HG03442 (cell line): Measurements from ENCODE around the gene PTP4A2.
A peak's percentile ranks its signal among the peaks of the same experiment; 100 is the strongest.
"Not testable (repeated sequence)": the region's sequence is repeated elsewhere in the genome, so short reads cannot be mapped to it uniquely, and the experiment has no call there.

Experiments
- ATAC-seq: cut with Tn5 transposase; IDR thresholded peaks from one replicate; pipeline ENCODE4 v1.9.1; 2021; ENCODE audit warnings: mild to moderate bottlenecking, moderate library complexity; ENCODE audit not compliant: unreplicated experiment

The PTP4A2 gene

GRCh38 chr1:31951276-31951675, 13.1 kb upstream of the PTP4A2 start:
- ATAC-seq: no peak

- ATAC-seq: no peak
Measured at GRCh38 chr1:31949862-31950261, 11.7 kb upstream of the PTP4A2 start.

GRCh38 chr1:31945677-31946076, 7.5 kb upstream of the PTP4A2 start:
- ATAC-seq: not testable (repeated sequence)

- ATAC-seq: peak; percentile 53
Measured at GRCh38 chr1:31944205-31945089, 6.3 kb upstream of the PTP4A2 start.

GRCh38 chr1:31943546-31944184, 5.5 kb upstream of the PTP4A2 start:
- ATAC-seq: no peak

- not testable (repeated sequence) for ATAC-seq
Measured at GRCh38 chr1:31942061-31942460, 3.9 kb upstream of the PTP4A2 start.

- peak; percentile 22 for ATAC-seq
Measured at GRCh38 chr1:31939484-31940329, 1.5 kb upstream of the PTP4A2 start.

- ATAC-seq: peak; percentile 14
Measured at GRCh38 chr1:31937300-31938183, 626 bp downstream of the PTP4A2 start.

GRCh38 chr1:31936981-31937299, 1.2 kb downstream of the PTP4A2 start:
- ATAC-seq: no peak

- ATAC-seq: no peak
Measured at GRCh38 chr1:31936278-31936980, 1.7 kb downstream of the PTP4A2 start.

- ATAC-seq: no peak
Measured at GRCh38 chr1:31934706-31935629, 3.2 kb downstream of the PTP4A2 start.

GRCh38 chr1:31932491-31933316, 5.5 kb downstream of the PTP4A2 start:
- no peak for ATAC-seq

GRCh38 chr1:31931593-31932225, 6.5 kb downstream of the PTP4A2 start:
- no peak for ATAC-seq

GRCh38 chr1:31930836-31931592, 7.2 kb downstream of the PTP4A2 start:
- no peak for ATAC-seq

- no peak for ATAC-seq
Measured at GRCh38 chr1:31927661-31927980, 10.5 kb downstream of the PTP4A2 start.

GRCh38 chr1:31926853-31927660, 11.1 kb downstream of the PTP4A2 start:
- no peak for ATAC-seq
